ENCODE results near the gene IL15RA. TPM values are rescaled to one million over a fixed set of nuclear protein-coding genes. Genes with fewer than 3 reads are reported as not detected.
A peak's percentile ranks its signal among the peaks of the same experiment; 100 is the strongest.

IL15RA gene
- total RNA-seq, 1 donor from 2014 or later = not detected

DNA sequence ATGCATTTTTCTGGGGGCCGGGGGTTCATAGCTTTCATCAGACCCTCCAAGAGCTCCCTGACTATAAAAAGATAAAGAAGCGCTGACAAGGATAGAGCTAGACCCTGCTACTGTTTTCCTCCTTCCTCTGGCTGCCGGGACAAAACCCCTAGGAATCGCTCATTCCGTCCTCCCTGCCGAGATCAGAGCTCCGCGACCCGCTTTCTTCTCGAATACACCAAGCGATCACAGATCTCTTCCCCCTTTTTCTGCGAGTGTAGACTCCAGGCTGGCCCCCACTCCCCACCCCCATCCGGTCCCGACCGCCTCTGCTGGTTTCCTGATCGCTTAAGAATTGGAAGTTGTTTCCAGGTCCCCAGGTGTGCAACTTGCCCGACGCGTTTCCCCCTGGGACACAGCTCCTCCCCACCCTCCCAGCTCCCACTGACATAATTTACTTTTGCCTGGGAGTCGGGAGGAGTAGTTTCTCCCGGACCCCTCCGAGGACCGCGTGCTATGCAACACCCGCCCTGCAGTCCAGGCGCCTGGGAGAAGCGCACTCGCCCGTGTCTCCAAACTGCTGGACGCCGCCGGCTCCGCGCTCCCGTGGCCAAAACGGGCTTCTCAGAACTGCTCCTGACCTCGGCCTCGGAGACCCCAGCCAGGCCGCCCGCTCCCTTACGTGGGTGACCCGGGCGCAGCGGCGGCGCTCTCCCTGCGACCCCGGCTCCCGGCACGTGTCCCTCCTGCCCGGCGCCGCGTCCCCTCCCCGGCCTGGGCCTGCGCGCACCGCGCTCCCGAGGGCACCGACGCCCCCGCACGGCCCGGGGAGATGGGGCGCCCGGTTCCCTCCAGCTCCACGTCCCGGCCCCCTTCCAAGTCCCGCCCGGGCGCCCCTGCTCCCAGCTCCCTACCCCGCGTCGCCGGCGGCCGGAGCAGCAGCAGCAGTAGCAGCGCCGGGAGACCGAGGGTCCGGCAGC lies 552 bp downstream of the IL15RA start:
- TF ChIP-seq, protein P1, sequence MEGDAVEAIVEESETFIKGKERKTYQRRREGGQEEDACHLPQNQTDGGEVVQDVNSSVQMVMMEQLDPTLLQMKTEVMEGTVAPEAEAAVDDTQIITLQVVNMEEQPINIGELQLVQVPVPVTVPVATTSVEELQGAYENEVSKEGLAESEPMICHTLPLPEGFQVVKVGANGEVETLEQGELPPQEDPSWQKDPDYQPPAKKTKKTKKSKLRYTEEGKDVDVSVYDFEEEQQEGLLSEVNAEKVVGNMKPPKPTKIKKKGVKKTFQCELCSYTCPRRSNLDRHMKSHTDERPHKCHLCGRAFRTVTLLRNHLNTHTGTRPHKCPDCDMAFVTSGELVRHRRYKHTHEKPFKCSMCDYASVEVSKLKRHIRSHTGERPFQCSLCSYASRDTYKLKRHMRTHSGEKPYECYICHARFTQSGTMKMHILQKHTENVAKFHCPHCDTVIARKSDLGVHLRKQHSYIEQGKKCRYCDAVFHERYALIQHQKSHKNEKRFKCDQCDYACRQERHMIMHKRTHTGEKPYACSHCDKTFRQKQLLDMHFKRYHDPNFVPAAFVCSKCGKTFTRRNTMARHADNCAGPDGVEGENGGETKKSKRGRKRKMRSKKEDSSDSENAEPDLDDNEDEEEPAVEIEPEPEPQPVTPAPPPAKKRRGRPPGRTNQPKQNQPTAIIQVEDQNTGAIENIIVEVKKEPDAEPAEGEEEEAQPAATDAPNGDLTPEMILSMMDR (IDR thresholded peaks at IDR 0.05; ENCODE audit: partially characterized antibody, unreplicated experiment) = no peak
- peak overlapping the region; percentile 81 for H3K4me3 Mint-ChIP-seq (ENCODE audit: unreplicated experiment)
- peak; percentile 54 for DNase-seq
- H3K9me3 Mint-ChIP-seq (ENCODE audit: unreplicated experiment) = peaks cover 2% of the 10 kb centered on the region
- H3K27me3 Mint-ChIP-seq (ENCODE audit: unreplicated experiment) = peaks cover 9% of the 10 kb centered on the region
- no peak overlapping the region for H3K27ac Mint-ChIP-seq (ENCODE audit: unreplicated experiment)
- peaks cover 5% of the 10 kb centered on the region for H3K4me1 Mint-ChIP-seq (ENCODE audit: low read depth, unreplicated experiment)
- no peaks in the 10 kb centered on the region for H3K36me3 Mint-ChIP-seq (ENCODE audit: unreplicated experiment)

DNA sequence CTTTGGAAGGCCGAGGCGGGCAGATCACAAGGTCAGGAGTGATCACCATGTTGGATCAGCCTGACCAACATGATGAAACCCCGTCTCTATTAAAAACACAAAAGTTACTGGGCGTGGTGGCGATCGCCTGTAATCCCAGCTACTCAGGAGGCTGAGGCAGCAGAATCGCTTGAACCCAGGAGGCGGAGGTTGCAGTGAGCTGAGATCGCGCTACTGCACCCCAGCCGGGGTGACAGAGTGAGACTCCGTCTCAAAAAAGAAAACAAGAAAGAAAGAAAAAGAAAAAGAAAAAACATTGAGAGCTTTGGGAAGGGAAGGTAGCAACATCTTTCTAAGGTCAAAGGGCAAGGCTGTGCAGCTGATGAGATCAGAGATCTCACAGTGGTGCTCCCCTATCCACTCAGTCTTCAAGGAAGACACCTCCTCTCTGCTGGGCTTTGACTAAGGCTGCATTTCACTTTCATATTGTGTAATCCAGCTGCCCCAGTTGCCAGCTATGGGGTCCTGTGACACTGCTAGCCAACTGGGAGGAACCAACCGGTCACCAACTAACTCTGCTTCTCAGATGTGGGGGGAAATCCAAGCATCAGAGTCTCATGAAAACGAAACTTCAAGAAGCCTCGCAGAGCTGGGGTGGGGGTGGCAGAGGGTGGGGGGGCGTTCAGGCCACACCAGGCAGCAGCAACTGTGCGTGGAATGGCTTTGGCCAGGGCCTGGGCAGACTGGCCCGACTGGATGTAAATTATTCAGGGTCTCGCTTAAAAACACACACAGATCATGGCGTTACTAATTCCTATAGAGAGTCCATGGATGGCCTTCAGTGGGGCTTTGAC lies 1.5 kb downstream of the IL15RA start:
- TF ChIP-seq, protein P1 (IDR thresholded peaks at IDR 0.05; ENCODE audit: partially characterized antibody, unreplicated experiment) = no peak
- Mint-ChIP-seq H3K4me1 (ENCODE audit: low read depth, unreplicated experiment) (peaks cover 5% of the 10 kb centered on the region), H3K9me3 (ENCODE audit: unreplicated experiment) (peaks cover 2% of the 10 kb centered on the region), H3K27me3 (ENCODE audit: unreplicated experiment) (peaks cover 9% of the 10 kb centered on the region), H3K27ac (ENCODE audit: unreplicated experiment) (no peak overlapping the region), H3K4me3 (ENCODE audit: unreplicated experiment) (peak overlapping the region; percentile 81), H3K36me3 (ENCODE audit: unreplicated experiment) (no peaks in the 10 kb centered on the region)
- no peak for DNase-seq

DNA sequence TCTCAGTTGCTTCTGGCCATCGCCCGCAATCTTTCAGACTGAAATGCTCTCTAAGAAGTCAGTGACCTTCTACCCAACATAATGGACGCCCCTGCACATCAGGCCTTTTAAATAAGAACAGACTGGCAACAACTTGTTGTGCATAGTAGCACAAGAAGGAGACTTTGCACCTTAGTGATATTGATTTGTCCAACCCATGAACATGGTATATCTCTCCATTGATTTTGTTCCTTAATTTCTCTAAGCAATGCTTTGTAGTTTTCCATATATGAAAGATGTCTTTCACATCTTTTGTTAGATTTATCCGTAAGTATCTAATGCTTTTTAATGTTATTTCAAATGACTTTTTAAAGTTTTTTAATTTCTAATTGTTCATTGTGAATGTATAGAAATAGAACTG lies 4.3 kb downstream of the IL15RA start:
- DNase-seq = no peak
- H3K36me3 Mint-ChIP-seq (ENCODE audit: unreplicated experiment) = no peaks in the 10 kb centered on the region
- H3K27ac Mint-ChIP-seq (ENCODE audit: unreplicated experiment) = no peak overlapping the region
- TF ChIP-seq, protein P1 (IDR thresholded peaks at IDR 0.05; ENCODE audit: partially characterized antibody, unreplicated experiment) = no peak
- H3K4me1 Mint-ChIP-seq (ENCODE audit: low read depth, unreplicated experiment) = peaks cover 5% of the 10 kb centered on the region
- peaks cover 2% of the 10 kb centered on the region for H3K9me3 Mint-ChIP-seq (ENCODE audit: unreplicated experiment)
- no peak overlapping the region for H3K4me3 Mint-ChIP-seq (ENCODE audit: unreplicated experiment)
- H3K27me3 Mint-ChIP-seq (ENCODE audit: unreplicated experiment) = peaks cover 7% of the 10 kb centered on the region

DNA sequence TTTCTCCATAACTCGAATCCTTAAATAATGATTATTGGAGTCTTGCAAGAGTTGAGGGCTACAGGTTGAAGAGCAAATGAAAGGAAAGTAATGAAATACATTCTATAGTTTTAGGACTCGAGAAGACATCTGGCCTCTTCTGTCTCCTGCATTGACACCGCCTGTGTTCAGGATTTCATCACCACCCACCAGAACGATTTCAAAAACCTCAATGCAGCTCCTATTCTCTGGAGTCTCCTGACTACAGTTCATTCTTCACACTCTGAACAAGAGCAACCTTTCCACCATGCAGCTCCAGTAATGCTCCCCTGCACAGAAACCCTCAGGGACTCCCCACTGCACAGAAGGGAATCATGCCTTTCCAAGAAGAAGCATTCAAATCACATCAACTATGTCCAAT lies 5.5 kb downstream of the IL15RA start:
- H3K4me3 Mint-ChIP-seq (ENCODE audit: unreplicated experiment) = no peak overlapping the region
- H3K27ac Mint-ChIP-seq (ENCODE audit: unreplicated experiment) = no peak overlapping the region
- H3K9me3 Mint-ChIP-seq (ENCODE audit: unreplicated experiment) = peaks cover 4% of the 10 kb centered on the region
- no peaks in the 10 kb centered on the region for H3K36me3 Mint-ChIP-seq (ENCODE audit: unreplicated experiment)
- H3K4me1 Mint-ChIP-seq (ENCODE audit: low read depth, unreplicated experiment) = peaks cover 5% of the 10 kb centered on the region
- peaks cover 6% of the 10 kb centered on the region for H3K27me3 Mint-ChIP-seq (ENCODE audit: unreplicated experiment)
- TF ChIP-seq, protein P1 (IDR thresholded peaks at IDR 0.05; ENCODE audit: partially characterized antibody, unreplicated experiment) = no peak
- no peak for DNase-seq
